GM21515 (cell line): ENCODE measurements around the gene IRF6.
A peak's percentile ranks its signal among the peaks of the same experiment; 100 is the strongest.

Experiments
- ATAC-seq: cut with Tn5 transposase; IDR thresholded peaks from one replicate; pipeline ENCODE4 v1.9.1; 2021; ENCODE audit not compliant: unreplicated experiment

The IRF6 gene

GRCh38 chr1:209761011-209761635 is 44.8 kb downstream of the IRF6 start:
- no peak for ATAC-seq

- ATAC-seq, result no peak
Observed at GRCh38 chr1:209759829-209760359, 46.0 kb downstream of the IRF6 start.

GRCh38 chr1:209758400-209758799 is 47.5 kb downstream of the IRF6 start:
- ATAC-seq, result no peak

DNA sequence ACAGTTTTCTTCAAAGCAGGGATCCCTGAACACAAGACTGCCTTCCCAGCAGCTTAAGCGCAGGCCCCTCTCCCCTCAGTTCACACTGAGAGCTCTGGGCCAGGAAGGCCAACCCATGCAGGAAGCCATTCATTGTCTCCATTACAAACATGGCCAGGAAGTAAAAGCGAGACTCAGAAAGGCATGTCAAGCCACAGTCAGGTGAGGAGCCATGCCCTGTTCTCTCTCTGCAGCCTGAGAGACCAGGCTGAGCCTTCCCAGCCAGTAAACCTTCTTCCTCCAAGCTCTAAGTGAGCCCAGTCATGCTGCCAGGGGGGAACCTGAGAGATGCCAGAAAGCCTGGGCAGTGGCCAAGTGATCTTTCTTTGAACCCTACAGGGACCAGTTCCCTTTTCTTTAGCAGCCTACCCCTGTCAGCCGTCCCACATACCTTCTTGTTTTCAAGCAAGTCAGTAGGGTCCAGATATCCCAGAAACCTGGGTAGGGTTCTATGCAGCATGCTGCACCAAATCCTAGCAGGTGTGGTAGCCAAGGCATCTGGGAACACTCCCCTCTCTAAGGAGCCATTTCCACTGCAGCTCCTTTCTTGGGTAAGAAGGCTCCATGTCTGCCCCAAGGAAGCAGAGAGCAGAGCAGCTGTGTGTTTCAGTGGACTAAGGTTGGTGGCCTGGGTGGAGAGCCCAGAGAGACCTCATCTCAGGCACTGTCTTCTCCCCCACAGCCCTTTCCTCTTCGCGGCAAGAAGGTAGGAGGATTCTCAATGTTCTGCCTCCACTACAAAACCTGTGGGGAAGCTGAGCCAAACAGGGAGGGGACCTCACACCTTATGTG is 49.1 kb downstream of the IRF6 start:
- peak; percentile 36 for ATAC-seq

- ATAC-seq, result peak; percentile 69
Observed at GRCh38 chr1:209755926-209756614, 49.9 kb downstream of the IRF6 start, which contains the start of gene TRAF3IP3. Gene TRAF3IP3 (plus strand): TSS chr1:209756053. CDS start chr1:209760040, 3,987 bp downstream.

DNA sequence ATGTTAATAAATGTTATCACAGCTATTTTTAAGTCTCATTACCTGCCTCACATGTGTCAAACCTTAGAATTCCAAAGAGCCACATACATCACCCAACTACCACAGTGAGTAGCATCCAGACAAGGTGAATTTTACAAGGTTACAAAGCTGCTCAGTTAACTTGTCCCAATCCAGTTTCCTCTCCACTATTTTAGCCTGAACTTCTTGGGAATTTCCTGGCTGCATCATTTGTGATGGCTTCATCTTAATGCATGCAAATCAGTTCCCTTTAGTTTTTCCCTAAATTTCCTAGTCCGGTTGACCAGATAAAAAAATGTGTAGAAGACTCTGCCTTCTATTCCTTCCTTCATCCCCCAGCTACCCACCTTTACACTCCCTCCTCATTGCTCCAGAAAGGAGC is 50.7 kb downstream of the IRF6 start:
- no peak for ATAC-seq

- no peak for ATAC-seq
Observed at GRCh38 chr1:209752890-209753289, 53.1 kb downstream of the IRF6 start.

GRCh38 chr1:209751627-209752231 is 54.2 kb downstream of the IRF6 start:
- ATAC-seq, result peak; percentile 50

GRCh38 chr1:209749670-209750323 is 56.1 kb downstream of the IRF6 start:
- no peak for ATAC-seq

DNA sequence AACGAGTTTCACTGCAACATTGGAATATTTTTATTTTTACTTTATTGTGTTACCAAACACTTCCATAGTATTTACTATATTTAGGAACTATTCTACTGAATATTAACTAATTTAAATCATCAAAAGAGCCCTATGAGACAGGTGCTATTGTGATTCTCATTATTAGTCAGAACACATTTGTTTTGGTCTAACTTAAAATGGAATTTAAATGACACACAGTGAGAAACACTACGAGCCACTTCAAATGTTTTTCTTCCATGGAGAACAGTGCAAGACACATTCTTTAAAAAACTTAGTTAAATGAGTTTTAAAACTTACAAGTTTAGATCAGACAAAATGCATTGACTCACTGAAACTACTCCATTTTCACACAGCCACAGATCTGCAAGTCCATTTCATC is 56.7 kb downstream of the IRF6 start:
- ATAC-seq, result no peak

DNA sequence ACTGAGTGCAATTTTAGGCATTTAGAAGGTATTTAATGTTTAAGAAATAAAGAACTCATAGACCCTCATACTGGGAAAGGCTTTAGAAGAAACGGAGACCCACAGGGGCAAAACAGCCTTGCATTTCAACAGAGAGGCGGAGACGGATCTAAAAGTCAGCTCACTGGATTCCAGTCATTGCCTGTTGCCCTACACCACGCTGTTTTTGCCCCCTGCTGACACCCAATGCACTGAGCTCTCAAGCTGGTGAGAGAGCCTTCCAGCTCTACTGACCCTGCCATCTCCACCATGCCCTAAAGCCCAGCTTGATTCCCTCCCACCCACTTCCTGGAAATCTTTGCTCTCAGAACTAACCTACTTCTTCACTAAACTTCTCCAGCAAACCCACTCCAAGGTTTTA is 57.3 kb downstream of the IRF6 start:
- no peak for ATAC-seq

DNA sequence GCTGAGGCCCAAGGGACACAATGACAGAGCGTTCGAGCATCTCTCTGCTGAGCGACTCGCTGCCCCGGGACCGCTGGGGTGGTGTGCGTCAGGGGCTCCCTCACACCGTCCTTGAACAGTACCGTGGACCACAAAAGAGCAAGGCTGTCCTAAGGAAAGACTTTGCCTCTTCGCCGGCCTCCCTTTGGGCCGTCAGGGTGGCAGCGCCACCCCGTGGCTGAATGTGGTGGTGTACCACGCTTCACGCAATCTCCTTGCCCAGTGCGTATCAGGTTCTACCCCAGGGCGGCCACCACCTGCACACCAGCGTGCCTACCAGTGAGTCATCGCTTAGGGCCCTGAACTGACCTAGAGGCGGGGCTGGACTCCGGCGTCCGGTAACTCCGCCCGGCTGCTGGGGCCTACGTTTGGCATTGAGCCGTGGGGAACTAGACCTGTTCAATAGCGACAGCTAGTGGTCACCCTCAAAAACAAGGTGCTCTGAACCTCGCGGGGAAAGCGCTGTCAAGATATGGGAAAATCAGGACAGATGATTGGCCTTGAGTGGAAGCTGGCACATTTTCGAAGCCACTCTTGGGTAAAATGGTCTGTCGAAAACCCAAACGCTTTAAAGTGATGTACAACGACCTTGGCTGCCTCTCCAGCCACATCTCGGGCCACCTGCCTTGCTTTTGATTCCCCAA is 58.2 kb downstream of the IRF6 start:
- ATAC-seq, result peak; percentile 70

DNA sequence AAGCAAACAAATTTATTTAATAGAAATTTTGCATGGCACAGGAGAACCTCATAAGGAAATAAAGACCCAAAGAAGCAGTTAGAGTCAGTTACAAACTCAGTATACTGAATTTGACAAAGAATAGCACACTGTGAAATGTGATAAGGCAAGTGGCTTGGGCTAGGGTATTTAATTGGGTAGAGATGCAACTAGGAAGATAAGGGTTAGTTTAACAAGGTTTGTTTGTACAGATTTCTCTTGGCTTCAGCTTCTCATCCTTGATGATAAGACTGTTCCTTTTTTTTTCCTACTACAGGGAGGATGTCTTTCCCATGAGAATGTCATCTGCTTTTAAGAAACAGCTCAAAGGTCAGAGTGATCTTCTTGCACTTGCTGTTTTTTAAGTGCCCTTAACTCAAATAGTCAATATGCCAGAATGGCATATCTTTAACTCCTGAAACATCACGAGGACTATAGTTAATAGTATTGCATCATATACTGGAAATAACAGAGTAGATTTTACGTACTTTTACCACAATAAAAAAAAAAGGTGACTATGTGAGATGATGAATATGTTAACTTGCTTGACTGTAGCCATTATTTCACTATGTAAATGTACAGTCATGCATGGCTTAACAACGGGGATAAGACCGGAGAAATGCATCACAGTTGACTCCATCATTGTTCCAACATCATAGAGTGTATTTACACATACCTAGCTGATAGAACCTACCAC is 59.3 kb downstream of the IRF6 start:
- ATAC-seq, result no peak

DNA sequence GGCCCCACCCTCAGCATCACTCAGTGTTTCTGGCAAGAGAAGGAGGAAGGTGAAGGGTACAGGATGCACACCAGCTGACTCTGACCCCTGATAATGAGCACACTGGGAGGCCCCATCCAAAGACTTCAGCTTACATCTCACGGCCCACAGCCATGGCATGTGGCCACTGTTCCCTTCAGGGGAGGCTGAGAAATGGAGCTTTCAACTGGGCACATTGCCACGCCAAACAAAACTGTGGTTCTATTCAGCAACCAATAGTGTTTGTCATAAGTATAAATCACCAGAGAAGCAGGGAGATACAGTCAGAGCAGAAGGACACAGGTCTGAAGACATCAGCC is 62.8 kb downstream of the IRF6 start:
- ATAC-seq, result no peak

GRCh38 chr1:209742409-209743144 is 63.4 kb downstream of the IRF6 start:
- no peak for ATAC-seq

DNA sequence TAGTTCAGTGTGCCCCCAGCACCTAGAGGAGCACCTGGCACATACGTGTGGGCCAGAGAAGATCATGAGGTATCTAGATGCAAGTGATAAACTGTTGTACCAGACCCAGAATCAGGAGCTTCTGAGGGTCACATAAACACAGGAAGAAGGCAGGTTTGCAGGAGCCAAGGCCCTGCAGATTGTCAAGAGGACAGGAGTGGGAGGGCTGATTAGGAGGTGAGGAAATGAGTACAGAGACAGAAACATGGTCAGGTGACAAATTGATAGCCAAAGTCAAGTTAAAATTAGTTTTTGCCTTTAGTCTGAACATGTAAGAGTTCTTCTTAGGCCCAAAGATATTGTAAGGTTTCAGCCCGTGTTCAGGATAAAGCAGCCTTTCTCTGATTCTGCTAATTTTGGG is 64.1 kb downstream of the IRF6 start:
- no peak for ATAC-seq

DNA sequence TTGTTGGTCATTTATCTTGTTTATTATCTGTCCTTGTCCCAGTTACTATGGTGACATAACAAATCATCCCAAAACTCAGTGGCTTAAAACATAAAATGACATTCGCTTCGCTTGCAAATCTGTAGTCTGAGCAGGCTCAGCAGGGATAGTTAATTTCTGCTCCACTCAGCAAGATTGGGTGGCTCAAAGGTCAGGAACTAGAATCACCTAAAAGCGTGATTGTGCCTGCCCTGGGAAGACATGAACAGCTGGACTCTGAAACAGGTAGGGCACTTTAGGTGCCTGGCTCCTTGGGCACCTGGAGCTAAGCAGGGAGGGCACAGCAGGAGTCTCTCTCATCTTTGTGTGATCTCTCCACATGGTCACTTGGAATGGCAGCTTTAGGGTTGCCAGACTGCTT is 64.7 kb downstream of the IRF6 start:
- no peak for ATAC-seq

DNA sequence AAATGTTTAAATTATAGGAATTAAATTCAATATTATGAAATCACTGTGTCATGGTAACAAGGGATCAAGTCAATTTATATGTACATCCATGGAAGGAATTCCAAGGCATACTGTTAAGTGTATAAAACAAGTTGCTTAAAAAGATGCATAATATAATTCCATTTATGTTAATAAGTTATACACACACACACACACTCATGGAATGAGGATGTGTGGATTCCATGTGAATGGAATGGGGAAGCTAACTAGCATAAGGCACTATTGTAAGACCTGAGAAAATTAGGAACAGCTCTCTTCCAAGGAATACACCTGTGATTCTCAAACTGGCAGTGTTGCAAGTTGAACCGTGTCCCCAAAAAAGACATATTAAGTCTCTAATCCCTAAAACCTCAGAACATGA is 67.7 kb downstream of the IRF6 start:
- no peak for ATAC-seq

DNA sequence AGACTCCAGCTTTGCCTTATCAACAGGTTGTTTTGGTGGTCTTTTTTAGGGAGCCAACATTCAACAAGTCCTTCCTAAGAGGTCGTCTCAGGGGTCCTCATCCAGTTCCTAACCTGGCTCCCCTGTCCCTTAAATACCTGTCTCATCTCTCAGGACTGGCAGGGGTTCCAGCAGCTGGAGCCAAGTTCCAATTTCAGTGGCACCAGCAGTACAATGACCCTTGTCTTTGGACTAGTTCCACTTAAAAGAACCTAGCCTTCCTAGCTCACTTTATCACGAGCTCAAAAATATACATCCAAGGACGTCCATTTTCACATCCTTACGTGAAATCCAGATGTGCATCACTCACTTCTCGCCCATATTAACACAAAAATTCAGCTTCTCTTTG is 68.8 kb downstream of the IRF6 start:
- no peak for ATAC-seq
